Activated naive CD8-positive, alpha-beta T cell treated with anti-CD3 and anti-CD28 coated beads for 36 hours (primary cell): ENCODE measurements around the gene LRP1. TPM values are rescaled to one million over a fixed set of nuclear protein-coding genes. Genes with fewer than 3 reads are reported as not detected.
A peak's percentile ranks its signal among the peaks of the same experiment; 100 is the strongest.

Experiments
- DNase-seq: peaks from one replicate; pipeline ENCODE4 v3.0.0; 2021
- H3K27ac Mint-ChIP-seq: one replicate; pipeline ENCODE4 v1.8.0; 2022; ENCODE audit warnings: mild to moderate bottlenecking, moderate library complexity, mixed read lengths
- H3K27me3 Mint-ChIP-seq: one replicate; pipeline ENCODE4 v1.8.0; 2022; ENCODE audit warnings: mild to moderate bottlenecking, mixed read lengths
- H3K36me3 Mint-ChIP-seq: one replicate; pipeline ENCODE4 v1.8.0; 2021; ENCODE audit warnings: mild to moderate bottlenecking, mixed read lengths
- H3K4me1 Mint-ChIP-seq: one replicate; pipeline ENCODE4 v1.8.0; 2021; ENCODE audit warnings: mixed read lengths
- H3K4me3 Mint-ChIP-seq: one replicate; pipeline ENCODE4 v1.8.0; 2022; ENCODE audit warnings: mild to moderate bottlenecking, moderate library complexity, mixed read lengths
- H3K9me3 Mint-ChIP-seq: one replicate; pipeline ENCODE4 v1.8.0; 2022; ENCODE audit warnings: mixed read lengths
- total RNA-seq, 2 experiments: library from RNA; stranded (reverse); gene quantifications; one replicate each; pipeline ENCODE4 v1.2.3, GENCODE V29; 2021

The LRP1 gene
- total RNA-seq, 2 experiments from 2014 or later: 1.3 to 2.0 TPM

DNA sequence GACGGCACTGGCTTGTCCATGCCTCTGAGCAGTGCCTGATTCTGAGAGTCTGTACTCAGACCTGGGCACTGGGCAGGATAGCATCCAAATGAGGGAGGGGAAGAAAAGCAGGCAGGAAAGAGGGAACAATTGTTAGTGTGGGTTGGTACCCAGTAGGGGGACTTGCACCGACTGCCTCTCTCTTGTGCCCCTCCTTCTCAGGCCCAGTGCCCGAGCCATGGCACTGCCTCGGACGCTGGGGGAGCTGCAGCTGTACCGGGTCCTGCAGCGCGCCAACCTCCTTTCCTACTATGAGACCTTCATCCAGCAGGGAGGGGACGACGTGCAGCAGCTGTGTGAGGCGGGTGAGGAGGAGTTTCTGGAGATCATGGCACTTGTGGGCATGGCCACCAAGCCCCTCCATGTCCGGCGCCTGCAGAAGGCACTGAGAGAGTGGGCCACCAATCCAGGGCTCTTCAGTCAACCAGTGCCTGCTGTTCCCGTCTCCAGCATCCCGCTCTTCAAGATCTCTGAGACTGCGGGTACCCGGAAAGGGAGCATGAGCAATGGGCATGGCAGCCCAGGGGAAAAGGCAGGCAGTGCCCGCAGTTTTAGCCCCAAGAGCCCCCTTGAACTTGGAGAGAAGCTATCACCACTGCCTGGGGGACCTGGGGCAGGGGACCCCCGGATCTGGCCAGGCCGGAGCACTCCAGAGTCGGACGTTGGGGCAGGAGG lies 37.2 kb upstream of the LRP1 start:
- H3K4me3 Mint-ChIP-seq: peak overlapping the region; percentile 97
- no peaks in the 10 kb centered on the region for H3K9me3 Mint-ChIP-seq
- peaks cover 41% of the 10 kb centered on the region for H3K36me3 Mint-ChIP-seq
- no peak for DNase-seq
- H3K27me3 Mint-ChIP-seq: no peaks in the 10 kb centered on the region
- H3K27ac Mint-ChIP-seq: peak overlapping the region; percentile 79
- H3K4me1 Mint-ChIP-seq: peaks cover 54% of the 10 kb centered on the region

DNA sequence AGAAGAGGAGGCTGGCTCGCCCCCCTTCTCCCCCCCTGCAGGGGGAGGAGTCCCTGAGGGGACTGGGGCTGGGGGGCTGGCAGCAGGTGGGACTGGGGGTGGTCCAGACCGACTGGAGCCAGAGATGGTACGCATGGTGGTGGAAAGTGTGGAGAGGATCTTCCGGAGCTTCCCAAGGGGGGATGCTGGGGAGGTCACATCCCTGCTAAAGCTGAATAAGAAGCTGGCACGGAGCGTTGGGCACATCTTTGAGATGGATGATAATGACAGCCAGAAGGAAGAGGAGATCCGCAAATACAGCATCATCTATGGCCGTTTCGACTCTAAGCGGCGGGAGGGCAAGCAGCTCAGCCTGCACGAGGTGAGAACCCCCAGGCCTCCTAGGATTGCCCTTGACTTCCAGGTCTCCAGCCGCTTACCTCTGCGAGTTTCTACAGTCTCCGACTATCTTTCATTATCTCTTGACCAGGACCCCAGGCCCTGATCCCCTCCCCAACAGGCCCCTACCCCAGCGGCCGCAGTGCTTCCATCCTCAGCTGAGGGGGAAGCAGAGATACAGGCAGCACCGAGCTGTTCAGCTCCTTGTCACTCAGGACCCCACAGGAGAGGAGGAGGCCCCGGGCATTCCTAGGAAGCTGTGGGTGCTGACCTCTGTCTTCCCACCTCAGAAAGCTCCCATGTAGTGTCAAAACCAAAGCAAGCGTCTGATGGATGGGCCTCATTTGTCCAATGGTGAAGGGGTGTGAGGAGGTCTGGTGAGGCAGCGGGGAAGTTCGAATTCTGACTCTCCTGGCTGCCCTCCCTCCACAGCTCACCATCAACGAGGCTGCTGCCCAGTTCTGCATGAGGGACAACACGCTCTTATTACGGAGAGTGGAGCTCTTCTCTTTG lies 36.4 kb upstream of the LRP1 start:
- peaks cover 52% of the 10 kb centered on the region for H3K4me1 Mint-ChIP-seq

DNA sequence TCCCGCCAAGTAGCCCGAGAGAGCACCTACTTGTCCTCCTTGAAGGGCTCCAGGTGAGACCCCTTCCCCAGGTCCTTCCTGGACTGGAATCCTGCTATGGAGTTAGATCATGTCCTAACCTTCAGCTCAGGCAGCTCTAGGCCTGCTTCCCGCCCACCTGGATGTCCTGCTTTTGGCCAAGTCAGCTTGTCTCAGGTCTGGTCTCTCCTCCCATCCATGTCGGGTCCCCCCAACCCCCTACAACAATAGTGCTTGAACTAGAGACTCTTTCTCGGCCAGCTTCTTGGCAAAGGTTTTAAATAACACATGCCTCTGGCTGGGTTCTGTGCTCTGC lies 35.8 kb upstream of the LRP1 start:
- H3K36me3 Mint-ChIP-seq: peaks cover 52% of the 10 kb centered on the region
- H3K4me1 Mint-ChIP-seq: peaks cover 55% of the 10 kb centered on the region
- no peaks in the 10 kb centered on the region for H3K27me3 Mint-ChIP-seq
- H3K4me3 Mint-ChIP-seq: peak overlapping the region; percentile 97
- peak overlapping the region; percentile 92 for H3K27ac Mint-ChIP-seq
- DNase-seq: no peak
- no peaks in the 10 kb centered on the region for H3K9me3 Mint-ChIP-seq

More for the DNA sequence above, 36.4 kb upstream of the LRP1 start:
- Mint-ChIP-seq H3K9me3 (no peaks in the 10 kb centered on the region), H3K4me3 (peak overlapping the region; percentile 97), H3K36me3 (peaks cover 48% of the 10 kb centered on the region), H3K27ac (peak overlapping the region; percentile 92), H3K27me3 (no peaks in the 10 kb centered on the region)
- no peak for DNase-seq

DNA sequence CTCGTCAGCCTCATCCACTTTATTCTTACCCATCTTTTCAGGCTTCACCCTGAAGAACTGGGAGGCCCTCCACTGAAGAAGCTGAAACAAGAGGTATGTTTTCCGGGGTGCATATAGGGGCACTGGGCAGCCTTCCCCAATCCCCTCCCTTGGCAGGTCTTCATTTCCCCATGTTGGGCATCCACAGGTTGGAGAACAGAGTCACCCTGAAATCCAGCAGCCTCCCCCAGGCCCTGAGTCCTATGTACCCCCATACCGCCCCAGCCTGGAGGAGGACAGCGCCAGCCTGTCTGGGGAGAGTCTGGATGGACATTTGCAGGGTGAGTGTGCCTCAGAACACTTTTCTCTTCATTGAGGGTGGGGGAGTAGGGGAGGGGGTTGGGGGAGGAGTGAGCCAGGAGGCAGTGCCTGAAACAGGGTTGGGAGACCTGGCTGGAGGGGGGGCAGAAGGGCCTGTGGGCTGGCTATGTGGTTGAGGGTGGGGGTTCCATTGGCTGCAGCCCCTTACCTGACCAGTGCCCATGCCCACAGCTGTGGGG lies 35.3 kb upstream of the LRP1 start:
- Mint-ChIP-seq H3K36me3 (peaks cover 52% of the 10 kb centered on the region), H3K4me3 (peak overlapping the region; percentile 97), H3K4me1 (peaks cover 55% of the 10 kb centered on the region), H3K27ac (peak overlapping the region; percentile 92), H3K9me3 (no peaks in the 10 kb centered on the region), H3K27me3 (no peaks in the 10 kb centered on the region)
- no peak for DNase-seq

DNA sequence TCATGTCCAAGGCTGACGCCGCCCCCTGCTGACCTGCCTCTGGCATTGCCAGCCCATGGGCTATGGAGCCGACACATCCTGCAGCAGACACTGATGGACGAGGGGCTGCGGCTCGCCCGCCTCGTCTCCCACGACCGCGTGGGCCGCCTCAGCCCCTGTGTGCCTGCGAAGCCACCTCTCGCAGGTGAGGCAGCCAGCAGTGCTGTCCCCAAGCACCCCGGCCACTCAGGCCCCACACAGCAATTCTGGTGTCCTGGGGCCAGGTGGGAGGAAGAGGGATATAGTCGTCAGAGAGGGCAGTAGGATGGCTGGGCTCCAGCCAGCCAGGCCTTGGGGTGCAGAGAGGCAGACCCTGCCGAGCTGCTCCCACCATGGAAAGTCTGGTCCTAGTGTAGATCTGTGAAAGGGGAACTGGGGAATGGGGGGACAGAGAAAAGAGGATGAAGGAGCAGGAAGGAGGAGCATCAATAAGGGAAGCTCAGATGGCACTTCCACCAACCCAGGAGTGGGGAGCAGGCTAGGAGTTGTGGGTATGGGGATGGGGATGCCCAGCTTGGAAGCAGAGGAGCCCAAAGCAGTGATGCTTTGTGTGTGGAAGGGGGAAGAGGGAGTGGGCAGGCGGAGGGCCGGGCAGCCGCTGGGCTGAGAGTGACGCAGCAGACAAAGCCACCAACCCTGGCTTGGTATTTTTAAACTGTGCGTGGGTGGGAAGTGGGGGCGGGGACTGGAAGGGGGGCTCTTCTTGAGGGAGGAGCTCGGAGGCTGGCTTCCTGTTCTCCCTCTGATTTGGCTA lies 34.7 kb upstream of the LRP1 start:
- Mint-ChIP-seq H3K4me3 (peak overlapping the region; percentile 97), H3K27ac (peak overlapping the region; percentile 92), H3K36me3 (peaks cover 52% of the 10 kb centered on the region), H3K27me3 (no peaks in the 10 kb centered on the region), H3K9me3 (no peaks in the 10 kb centered on the region), H3K4me1 (peaks cover 55% of the 10 kb centered on the region)
- DNase-seq: peak; percentile 73

DNA sequence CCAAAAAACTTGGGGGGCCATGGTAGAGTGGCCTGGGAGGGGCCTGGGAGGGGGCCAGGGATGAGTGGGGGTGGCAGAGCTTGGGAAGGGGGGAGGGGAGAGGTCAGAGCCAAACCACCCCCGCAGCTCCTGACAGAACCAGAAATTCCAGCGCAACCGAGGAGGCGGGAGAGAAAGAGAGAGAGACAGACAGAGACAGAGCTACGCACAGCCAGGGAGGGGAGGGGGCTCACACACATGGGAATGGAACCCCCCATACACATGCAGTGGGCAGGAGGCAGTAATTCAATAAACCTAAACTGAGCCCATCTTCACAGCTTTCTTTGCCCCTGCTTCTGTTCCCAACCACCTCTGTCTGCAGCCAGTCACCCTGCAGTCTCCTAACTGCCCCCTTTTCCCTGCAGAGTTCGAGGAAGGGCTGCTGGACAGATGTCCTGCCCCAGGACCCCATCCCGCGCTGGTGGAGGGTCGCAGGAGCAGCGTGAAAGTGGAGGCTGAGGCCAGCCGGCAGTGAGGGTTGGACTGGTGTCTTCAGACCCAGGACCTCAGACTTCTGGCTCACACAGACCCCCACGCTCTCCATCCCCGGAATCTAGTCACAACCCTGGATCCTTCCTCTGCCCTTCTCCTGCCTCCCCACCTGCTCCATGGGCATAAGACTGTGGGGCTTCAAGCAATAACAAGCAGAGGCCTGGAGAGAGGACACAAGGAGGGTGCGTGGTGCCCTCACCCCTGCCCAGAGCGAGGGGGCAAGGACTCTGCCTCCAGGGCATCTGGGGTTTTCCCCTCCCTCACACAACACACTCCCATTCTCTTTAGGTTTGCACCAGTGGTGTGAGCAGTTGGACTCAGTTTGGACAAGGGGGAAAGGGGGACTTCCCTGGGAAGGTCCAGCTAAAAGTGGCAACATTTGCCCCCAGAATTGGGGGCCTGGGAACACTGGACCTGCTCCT lies 33.8 kb upstream of the LRP1 start:
- Mint-ChIP-seq H3K9me3 (no peaks in the 10 kb centered on the region), H3K4me1 (peaks cover 61% of the 10 kb centered on the region), H3K4me3 (no peak overlapping the region), H3K36me3 (peaks cover 56% of the 10 kb centered on the region), H3K27me3 (no peaks in the 10 kb centered on the region), H3K27ac (peak overlapping the region; percentile 92)
- no peak for DNase-seq

DNA sequence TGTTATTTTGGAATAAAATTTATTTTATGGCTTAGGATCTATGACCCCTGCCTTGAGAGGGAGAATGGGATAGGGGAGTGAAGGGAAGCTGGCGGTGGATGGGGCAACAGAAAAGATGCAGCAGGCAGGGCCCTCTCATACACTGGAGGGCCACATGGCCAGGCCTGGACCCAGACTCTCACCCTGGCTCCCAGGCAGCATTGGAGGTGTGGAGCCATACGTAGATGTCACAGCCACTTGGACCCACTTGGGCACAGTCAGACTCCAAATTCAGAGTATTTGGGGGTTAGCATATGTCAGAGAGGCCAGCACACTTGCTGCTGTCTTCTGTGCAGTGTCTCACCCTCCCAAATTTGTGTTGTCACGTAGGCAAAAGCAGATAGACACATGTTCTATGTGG lies 32.8 kb upstream of the LRP1 start:
- Mint-ChIP-seq H3K36me3 (peaks cover 54% of the 10 kb centered on the region), H3K9me3 (no peaks in the 10 kb centered on the region), H3K27ac (peak overlapping the region; percentile 92), H3K4me1 (peaks cover 65% of the 10 kb centered on the region), H3K4me3 (no peak overlapping the region), H3K27me3 (no peaks in the 10 kb centered on the region)
- DNase-seq: no peak

DNA sequence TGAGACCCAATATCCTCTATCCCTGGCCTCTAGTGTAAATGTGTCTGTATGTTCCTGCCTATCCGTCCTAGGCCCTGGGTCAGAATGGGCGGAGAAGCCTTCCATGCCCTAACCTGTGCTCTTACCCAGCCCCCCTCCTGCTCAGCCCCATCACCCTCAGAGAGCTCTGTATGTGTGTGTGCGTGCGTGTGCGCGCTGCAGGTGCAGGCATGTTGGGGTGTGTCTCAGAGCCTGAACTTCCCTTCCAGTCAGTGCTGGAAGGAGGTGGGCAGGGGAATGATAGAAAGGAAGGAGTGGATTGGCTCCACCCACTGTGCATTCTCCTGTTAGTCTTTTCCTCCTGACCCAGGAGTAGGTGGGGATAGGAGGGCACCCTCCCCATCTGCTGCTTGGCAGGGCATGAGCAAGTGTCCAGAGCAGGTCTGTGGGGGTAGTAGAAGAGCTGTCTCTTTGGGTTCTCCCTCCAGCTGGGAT lies 32.1 kb upstream of the LRP1 start:
- Mint-ChIP-seq H3K27ac (peak overlapping the region; percentile 92), H3K4me3 (no peak overlapping the region)

DNA sequence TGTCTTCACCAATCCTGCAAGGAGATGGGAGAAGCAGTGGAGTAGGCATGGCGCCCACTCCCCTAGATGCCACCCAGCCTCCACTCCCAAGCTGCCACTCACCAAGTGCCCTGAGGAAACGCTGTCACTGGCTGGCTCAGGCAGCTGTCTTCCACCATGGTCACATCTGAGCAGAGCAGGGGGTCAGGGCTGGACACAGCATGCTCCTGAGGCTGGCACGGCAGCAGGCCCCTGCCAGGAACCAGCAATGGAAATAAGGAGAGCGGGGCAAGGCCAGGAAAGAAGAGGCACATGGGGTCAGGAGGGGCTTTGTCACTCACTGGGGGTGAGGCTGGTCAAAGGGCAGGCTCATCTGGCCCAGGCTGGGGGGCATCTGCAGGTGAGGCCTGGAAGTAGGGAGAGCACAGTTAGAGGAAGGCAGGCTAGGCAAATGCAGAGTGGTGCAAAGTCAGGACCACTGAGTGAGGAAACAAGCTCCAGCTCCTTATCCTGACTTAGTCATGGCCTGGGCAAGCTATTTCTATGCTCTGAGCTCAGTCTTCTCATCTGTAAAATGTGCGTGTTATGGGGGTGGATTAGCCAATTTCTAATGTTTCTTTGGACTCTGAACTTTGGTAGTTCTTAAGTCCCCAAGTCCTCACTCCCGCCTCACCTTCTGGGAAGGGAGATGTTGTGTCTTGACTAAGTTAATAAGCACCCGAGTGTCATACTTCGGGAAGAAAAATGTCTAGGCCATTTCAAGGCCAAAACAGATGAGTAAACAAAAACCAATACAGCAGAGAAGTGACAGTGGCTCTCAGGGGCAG lies 31.3 kb upstream of the LRP1 start:
- Mint-ChIP-seq H3K9me3 (no peaks in the 10 kb centered on the region), H3K27me3 (no peaks in the 10 kb centered on the region), H3K4me3 (no peak overlapping the region), H3K36me3 (peaks cover 48% of the 10 kb centered on the region), H3K27ac (peak overlapping the region; percentile 92), H3K4me1 (peaks cover 57% of the 10 kb centered on the region)
- DNase-seq: no peak

More for the DNA sequence above, 32.1 kb upstream of the LRP1 start:
- Mint-ChIP-seq H3K36me3 (peaks cover 47% of the 10 kb centered on the region), H3K9me3 (no peaks in the 10 kb centered on the region), H3K4me1 (peaks cover 58% of the 10 kb centered on the region), H3K27me3 (no peaks in the 10 kb centered on the region)
- no peak for DNase-seq

DNA sequence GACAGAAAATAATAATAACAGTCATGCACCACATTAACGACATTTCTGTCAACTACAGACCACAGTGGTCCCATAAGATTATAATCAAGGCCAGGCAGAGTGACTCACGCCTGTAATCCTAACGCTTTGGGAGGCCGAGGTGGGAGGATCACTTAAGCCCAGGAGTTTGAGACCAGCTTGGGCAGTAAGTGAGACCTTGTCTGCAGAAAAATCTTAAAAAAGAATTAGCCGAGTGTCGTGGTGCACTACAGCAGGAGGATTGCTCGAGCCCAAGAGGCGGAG lies 30.8 kb upstream of the LRP1 start:
- Mint-ChIP-seq H3K36me3 (peaks cover 48% of the 10 kb centered on the region), H3K27ac (no peak overlapping the region), H3K4me1 (peaks cover 57% of the 10 kb centered on the region), H3K27me3 (no peaks in the 10 kb centered on the region), H3K9me3 (no peaks in the 10 kb centered on the region), H3K4me3 (no peak overlapping the region)
- DNase-seq: no peak

DNA sequence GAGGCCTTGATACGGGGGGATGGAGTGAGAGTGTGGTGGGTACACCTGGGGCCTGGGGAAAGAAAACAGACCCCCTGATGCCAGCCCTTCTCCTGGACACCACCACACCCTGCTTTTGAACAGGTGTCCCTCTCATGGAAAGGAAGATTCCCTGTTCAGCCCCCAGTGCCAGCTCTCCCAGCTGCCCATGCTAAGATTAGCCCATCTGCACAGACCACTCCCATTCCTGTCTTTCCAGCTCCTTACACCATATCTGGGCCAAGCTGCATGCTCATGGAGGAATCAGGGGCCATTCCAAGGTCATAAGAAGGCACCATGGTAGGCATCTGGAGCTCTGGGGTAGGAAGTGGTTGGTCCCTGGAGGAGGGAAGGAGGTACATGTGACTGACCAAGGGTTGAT lies 29.7 kb upstream of the LRP1 start:
- no peaks in the 10 kb centered on the region for H3K27me3 Mint-ChIP-seq
- H3K27ac Mint-ChIP-seq: peak overlapping the region; percentile 39
- peaks cover 45% of the 10 kb centered on the region for H3K36me3 Mint-ChIP-seq
- H3K9me3 Mint-ChIP-seq: no peaks in the 10 kb centered on the region
- H3K4me3 Mint-ChIP-seq: no peak overlapping the region
- DNase-seq: no peak
- peaks cover 55% of the 10 kb centered on the region for H3K4me1 Mint-ChIP-seq

DNA sequence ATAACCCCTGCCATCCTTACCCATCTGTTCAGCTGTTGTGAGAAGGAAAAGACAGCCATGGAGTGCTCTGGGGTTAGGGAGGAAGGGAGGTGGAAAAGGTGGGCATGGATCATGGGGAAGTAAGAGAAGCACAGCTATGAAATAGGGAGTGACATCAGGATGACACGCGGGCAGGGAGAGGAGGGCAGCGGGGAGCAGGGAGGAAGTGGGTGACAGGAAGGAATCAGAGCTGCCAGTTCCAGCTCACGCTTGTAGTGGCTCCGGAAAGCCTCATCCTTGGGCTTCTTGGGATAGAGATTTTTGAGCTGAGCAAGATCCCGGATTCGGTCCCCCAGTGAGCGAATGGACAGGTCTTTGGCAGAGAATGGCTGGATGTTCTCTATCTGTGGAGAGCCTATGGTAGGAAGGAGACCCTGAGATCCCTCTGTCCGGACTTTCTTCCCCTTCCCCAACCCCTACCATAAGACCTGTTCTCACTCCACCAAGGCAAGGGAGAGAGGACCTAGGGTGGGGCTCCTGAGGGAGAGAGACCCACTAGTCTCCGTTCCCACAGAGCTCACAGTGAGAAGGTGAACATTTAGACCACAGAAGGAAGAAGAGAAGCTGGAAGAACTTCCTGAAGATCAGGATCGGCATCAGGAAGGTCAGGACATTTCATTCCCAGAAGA lies 29.1 kb upstream of the LRP1 start:
- Mint-ChIP-seq H3K27me3 (no peaks in the 10 kb centered on the region), H3K4me1 (peaks cover 57% of the 10 kb centered on the region), H3K9me3 (no peaks in the 10 kb centered on the region), H3K4me3 (no peak overlapping the region), H3K27ac (peak overlapping the region; percentile 76), H3K36me3 (peaks cover 48% of the 10 kb centered on the region)
- no peak for DNase-seq

DNA sequence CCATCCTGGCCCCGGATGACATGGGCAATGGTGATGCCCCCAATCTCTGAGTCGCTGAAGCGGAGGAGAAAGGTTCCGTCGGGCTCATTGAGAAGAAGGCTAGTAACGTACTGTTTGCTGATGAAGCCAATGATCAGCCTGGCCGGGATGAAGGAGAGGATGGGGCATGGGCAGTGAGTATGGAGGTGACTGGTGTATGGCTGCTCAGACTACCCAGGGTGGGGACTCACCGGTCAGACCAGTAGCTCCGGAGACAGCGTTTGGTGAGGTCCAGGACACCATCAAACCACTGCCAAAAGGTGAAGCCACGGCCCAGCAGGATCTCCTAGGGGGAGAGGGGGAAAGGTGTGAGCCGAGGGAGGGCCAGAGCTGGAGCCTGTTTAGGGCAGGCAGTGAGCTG lies 28.5 kb upstream of the LRP1 start:
- no peak for DNase-seq
- Mint-ChIP-seq H3K27ac (peak overlapping the region; percentile 76), H3K9me3 (no peaks in the 10 kb centered on the region), H3K4me1 (peaks cover 57% of the 10 kb centered on the region), H3K4me3 (no peak overlapping the region), H3K27me3 (no peaks in the 10 kb centered on the region), H3K36me3 (peaks cover 54% of the 10 kb centered on the region)
